HepG2 (cell line): ENCODE results near the gene CASZ1. TPM values are rescaled to one million over a fixed set of nuclear protein-coding genes. Genes with fewer than 3 reads are reported as not detected.

ENCODE experiments used
- ATAC-seq: fragments of 200-7000 bp; cut with Tn5 transposase; 3 replicates; pipeline ENCODE4 v1.9.1; 2020; ENCODE audit warnings: mild to moderate bottlenecking, moderate library complexity
- BruUV-seq: library from RNA; stranded (reverse); fragments of 400-500 nt; replicated peaks from 2 replicates; lab custom pipeline; 2021; lab: Mats Ljungman, UMichigan
- CTCF ChIA-PET: fragments of 300-600 bp; formaldehyde crosslinking; extraction: SDS; loops from one replicate; lab custom pipeline; 2021; ENCODE audit warnings: low total read pairs, inconsistent platforms, low intra/inter-chr PET ratio; lab: Yijun Ruan, JAX
- POLR2A ChIA-PET: fragments of 350-600 bp; sonication (Branson Sonifier 250); formaldehyde crosslinking; loops from one replicate; lab custom pipeline; 2020; ENCODE audit warnings: antibody characterized with exemption, inconsistent platforms; lab: Yijun Ruan, JAX
- DNase-seq: peaks from one replicate; pipeline ENCODE4 v3.0.0-alpha.2; 2015; ENCODE audit warnings: low spot score
- FAIRE-seq: peaks from 3 replicates; lab custom pipeline; 2011; peaks lifted over from hg19 to GRCh38; lab: Jason Lieb, UNC
- H2AFZ ChIP-seq: one replicate; pipeline ENCODE4 v1.6.1; 2011; ENCODE audit warnings: low read length, inconsistent platforms
- H3K27ac ChIP-seq: fragments of 300-600 bp; 3 replicates; pipeline ENCODE4 v1.8.0; 2011; ENCODE audit warnings: mixed run types, mild to moderate bottlenecking, mixed read lengths, low read length, inconsistent platforms; ENCODE audit not compliant: insufficient read depth; ENCODE audit errors: extremely low read length
- H3K27me3 ChIP-seq, 2 experiments: fragments of 200-600 bp in 1 of 2; 2 replicates in 1 of 2; 3 replicates in 1 of 2; pipeline versions ENCODE4 v1.6.0 to v1.8.0; 2011; ENCODE audit warnings: low read length in 2 of 2, mild to moderate bottlenecking in 2 of 2, moderate library complexity in 2 of 2, inconsistent platforms in 1 of 2; ENCODE audit not compliant: insufficient read depth in 2 of 2, control insufficient read depth in 1 of 2
- H3K36me3 ChIP-seq, 2 experiments: fragments of 200-600 bp in 1 of 2; replicated peaks in 1 of 2; 2 replicates in 1 of 2; 3 replicates in 1 of 2; pipeline versions ENCODE4 v1.5.1 to v1.8.0; 2011; ENCODE audit warnings: low read length in 2 of 2, inconsistent platforms in 1 of 2; ENCODE audit not compliant: insufficient read depth in 2 of 2, control insufficient read depth in 1 of 2
- H3K4me1 ChIP-seq: 2 replicates; pipeline ENCODE4 v1.5.1; 2012; ENCODE audit warnings: low read length, inconsistent platforms; ENCODE audit not compliant: insufficient read depth
- H3K4me2 ChIP-seq: 2 replicates; pipeline ENCODE4 v1.6.0; 2011; ENCODE audit warnings: low read depth, low read length, inconsistent platforms
- H3K4me3 ChIP-seq, 3 experiments: fragments of 200-600 bp in 1 of 3; sonication (generic), shearing (Covaris generic) in 1 of 3; replicated peaks in 1 of 3; 2 replicates each; pipeline ENCODE4 v1.5.1; 2011 to 2016; ENCODE audit warnings: low read length in 3 of 3, inconsistent platforms in 2 of 3, low read depth in 2 of 3, mild to moderate bottlenecking in 2 of 3, control low read depth in 1 of 3, mixed read lengths in 1 of 3; ENCODE audit not compliant: insufficient read depth in 1 of 3
- H3K79me2 ChIP-seq: one replicate; pipeline ENCODE4 v1.6.1; 2011; ENCODE audit warnings: low read length, inconsistent platforms; ENCODE audit not compliant: insufficient read depth
- H3K9ac ChIP-seq: 2 replicates; pipeline ENCODE4 v1.6.0; 2011; ENCODE audit warnings: mild to moderate bottlenecking, low read depth, low read length, inconsistent platforms; ENCODE audit not compliant: insufficient read depth
- H3K9me3 ChIP-seq: 2 replicates; pipeline ENCODE4 v1.5.1; 2012; ENCODE audit warnings: mild to moderate bottlenecking, low read length
- H4K20me1 ChIP-seq: 2 replicates; pipeline ENCODE4 v1.6.0; 2011; ENCODE audit warnings: inconsistent platforms, mild to moderate bottlenecking, low read length, moderate library complexity; ENCODE audit not compliant: insufficient read depth
- AHR ChIP-seq: IDR thresholded peaks from 2 replicates; pipeline ENCODE4 v1.6.1; 2018; ENCODE audit warnings: missing genetic modification reagents, missing compliant biosample characterization
- ATF7 ChIP-seq, 2 experiments: fragments of 450-650 bp in 1 of 2; sonication (generic) in 1 of 2; formaldehyde crosslinking in 1 of 2; IDR thresholded peaks; 2 replicates each; pipeline versions ENCODE4 v1.4.0 to v1.6.1; 2016 to 2020; ENCODE audit warnings: antibody characterized with exemption in 1 of 2, mild to moderate bottlenecking in 1 of 2, missing genetic modification reagents in 1 of 2
- HMG20B ChIP-seq: conservative IDR thresholded peaks from 2 replicates; pipeline ENCODE4 v1.6.1; 2016; ENCODE audit warnings: missing genetic modification reagents, missing compliant biosample characterization
- MXD1 ChIP-seq: sonication (generic); formaldehyde crosslinking; IDR thresholded peaks from 2 replicates; pipeline ENCODE4 v1.4.0; 2020; ENCODE audit warnings: mild to moderate bottlenecking, missing genetic modification reagents
- RFXAP ChIP-seq: sonication (generic); formaldehyde crosslinking; IDR thresholded peaks from 2 replicates; pipeline ENCODE4 v1.4.0; 2020; ENCODE audit warnings: missing genetic modification reagents, borderline replicate concordance
- SNAPC2 ChIP-seq: sonication (generic); formaldehyde crosslinking; IDR thresholded peaks from 2 replicates; pipeline ENCODE4 v1.8.1; 2022; ENCODE audit warnings: mild to moderate bottlenecking, missing genetic modification reagents
- ZNF367 ChIP-seq: sonication (generic); formaldehyde crosslinking; IDR thresholded peaks from 2 replicates; pipeline ENCODE4 v1.4.0; 2020; ENCODE audit warnings: missing genetic modification reagents, borderline replicate concordance
- ZNF607 ChIP-seq: sonication (generic); formaldehyde crosslinking; IDR thresholded peaks from 2 replicates; pipeline ENCODE4 v1.5.1; 2020; ENCODE audit warnings: missing genetic modification reagents, mild to moderate bottlenecking, borderline replicate concordance
- ZNF891 ChIP-seq: sonication (generic); formaldehyde crosslinking; IDR thresholded peaks from 2 replicates; pipeline ENCODE4 v1.5.0; 2020; ENCODE audit warnings: mild to moderate bottlenecking, missing genetic modification reagents
- WGBS: methylation state at CpG from one replicate; pipeline ENCODE4 v1.1.6; 2017; ENCODE audit warnings: low lambda C conversion rate; 5-methylcytosine and 5-hydroxymethylcytosine counted together
- in situ Hi-C: cut with HindIII; loops from 2 replicates; pipeline ENCODE4 v1.10.0; 2017; ENCODE audit warnings: low pct_unique_long_range_greater_than_20kb; ENCODE audit not compliant: extremely low pct_ligation_motif_present
- intact Hi-C: fragments of 100-400 bp; cut with micrococcal nuclease; formaldehyde crosslinking; loops from one replicate; pipeline ENCODE4 v1.10.0; 2022; ENCODE audit not compliant: unreplicated experiment
- polyA plus RNA-seq, 8 experiments: library from polyadenylated mRNA; depleted of rRNA in 3 of 8; stranded (reverse) in 7 of 8; unstranded in 1 of 8; fragments of >200 nt; fragmentation: Illumina TruSeq in 4 of 8; extraction: Trizol in 4 of 8; gene quantifications; 2 replicates each; pipeline versions ENCODE4 v1.2.1 to v1.2.3, GENCODE V29; 2011 to 2016; ENCODE audit warnings: low read depth in 4 of 8, missing spikeins in 1 of 8, mixed read lengths in 1 of 8; ENCODE audit not compliant: insufficient read depth in 1 of 8
- total RNA-seq, 5 experiments: library from RNA; depleted of rRNA; stranded (reverse); fragments of >200 nt; fragmentation: Illumina TruSeq; extraction: Trizol; gene quantifications; 2 replicates each; pipeline ENCODE4 v1.2.3, GENCODE V29; 2016; ENCODE audit warnings: low read depth in 1 of 5
- TF ChIP-seq, protein P1 (sequence below): sonication (generic); formaldehyde crosslinking; IDR thresholded peaks from 2 replicates; pipeline ENCODE4 v1.4.0; 2020; ENCODE audit warnings: missing genetic modification reagents, borderline replicate concordance
- TF ChIP-seq, protein P2 (sequence below): sonication (generic); formaldehyde crosslinking; IDR thresholded peaks from 2 replicates; pipeline ENCODE4 v1.8.0; 2022; ENCODE audit warnings: mild to moderate bottlenecking, missing genetic modification reagents, moderate library complexity
- TF ChIP-seq, protein P3 (sequence below): sonication (generic); formaldehyde crosslinking; IDR thresholded peaks from 2 replicates; pipeline ENCODE4 v1.8.1; 2023; ENCODE audit warnings: missing genetic modification reagents, mild to moderate bottlenecking, borderline replicate concordance

Gene CASZ1
- total and polyA plus RNA-seq, 2 of the 13 experiments (the other 11 are each of a cell fraction or from before 2014, with no cell fraction given): 1.9 to 3.7 TPM

- no peak overlapping the region for H3K4me3 ChIP-seq
Measured at GRCh38 chr1:10638559-10639005, 157.9 kb downstream of the CASZ1 start.

DNA sequence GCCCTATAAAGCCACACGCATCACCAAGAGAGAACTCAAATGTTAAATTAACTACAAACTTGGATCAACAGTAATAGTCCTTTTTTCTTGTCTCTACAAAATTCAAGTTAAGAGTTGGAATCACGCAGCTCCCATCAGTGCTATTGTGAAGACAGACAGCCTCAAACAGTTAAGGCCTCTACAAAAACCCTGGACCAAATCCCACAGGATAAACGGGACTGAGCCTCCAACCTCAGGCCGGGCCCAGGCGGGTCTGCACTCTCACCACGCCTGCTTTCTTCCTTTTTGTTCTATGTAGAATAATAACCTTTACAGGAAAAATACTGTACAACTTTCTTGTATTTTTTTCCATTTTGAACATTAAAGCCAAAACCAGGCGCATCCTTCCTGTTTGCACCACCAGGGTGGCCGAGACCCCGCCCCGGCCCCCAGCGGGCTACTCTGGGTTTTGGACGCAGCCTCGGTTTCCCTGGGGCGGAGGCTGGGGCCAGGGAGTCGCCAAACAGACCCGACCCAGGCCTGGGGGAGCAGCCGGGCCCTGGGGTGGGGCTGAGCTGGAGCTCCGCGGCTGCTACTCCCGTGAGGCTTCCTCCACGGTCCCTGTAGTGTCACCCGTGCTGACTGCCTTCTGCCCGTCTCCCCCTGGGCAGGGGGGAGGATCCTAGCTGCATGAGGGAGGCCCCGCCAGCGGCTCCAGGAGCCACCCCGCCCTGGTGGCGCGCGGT, 158.4 kb downstream of the CASZ1 start:
- Histone ChIP-seq H3K4me3 (no peak overlapping the region), H3K4me1 (peaks cover 13% of the 10 kb centered on the region), H3K9me3 (no peaks in the 10 kb centered on the region), H4K20me1 (no peaks in the 10 kb centered on the region), H3K27ac (no peak overlapping the region), H3K79me2 (no peaks in the 10 kb centered on the region), H3K9ac (no peak overlapping the region), H2AFZ (no peak overlapping the region), H3K4me2 (no peak overlapping the region), H3K36me3 (no peaks in the 10 kb centered on the region), H3K27me3 (no peaks in the 10 kb centered on the region; a peak in 1 of 5 replicates)
- intact Hi-C loops (no loop called here), in situ Hi-C loops (no loop called here)
- BruUV-seq: no TSS peak
- ATAC-seq (no peak), FAIRE-seq (no peak), DNase-seq (no peak)
- WGBS: 77% methylated on average over 14 of the region's 29 CpGs
- CTCF ChIA-PET: no interaction called here
- POLR2A ChIA-PET: no interaction called here
- TF ChIP-seq SNAPC2 (CRISPR knock-in tag): no peak
- no peak for TF ChIP-seq RFXAP
- TF ChIP-seq, protein P1, sequence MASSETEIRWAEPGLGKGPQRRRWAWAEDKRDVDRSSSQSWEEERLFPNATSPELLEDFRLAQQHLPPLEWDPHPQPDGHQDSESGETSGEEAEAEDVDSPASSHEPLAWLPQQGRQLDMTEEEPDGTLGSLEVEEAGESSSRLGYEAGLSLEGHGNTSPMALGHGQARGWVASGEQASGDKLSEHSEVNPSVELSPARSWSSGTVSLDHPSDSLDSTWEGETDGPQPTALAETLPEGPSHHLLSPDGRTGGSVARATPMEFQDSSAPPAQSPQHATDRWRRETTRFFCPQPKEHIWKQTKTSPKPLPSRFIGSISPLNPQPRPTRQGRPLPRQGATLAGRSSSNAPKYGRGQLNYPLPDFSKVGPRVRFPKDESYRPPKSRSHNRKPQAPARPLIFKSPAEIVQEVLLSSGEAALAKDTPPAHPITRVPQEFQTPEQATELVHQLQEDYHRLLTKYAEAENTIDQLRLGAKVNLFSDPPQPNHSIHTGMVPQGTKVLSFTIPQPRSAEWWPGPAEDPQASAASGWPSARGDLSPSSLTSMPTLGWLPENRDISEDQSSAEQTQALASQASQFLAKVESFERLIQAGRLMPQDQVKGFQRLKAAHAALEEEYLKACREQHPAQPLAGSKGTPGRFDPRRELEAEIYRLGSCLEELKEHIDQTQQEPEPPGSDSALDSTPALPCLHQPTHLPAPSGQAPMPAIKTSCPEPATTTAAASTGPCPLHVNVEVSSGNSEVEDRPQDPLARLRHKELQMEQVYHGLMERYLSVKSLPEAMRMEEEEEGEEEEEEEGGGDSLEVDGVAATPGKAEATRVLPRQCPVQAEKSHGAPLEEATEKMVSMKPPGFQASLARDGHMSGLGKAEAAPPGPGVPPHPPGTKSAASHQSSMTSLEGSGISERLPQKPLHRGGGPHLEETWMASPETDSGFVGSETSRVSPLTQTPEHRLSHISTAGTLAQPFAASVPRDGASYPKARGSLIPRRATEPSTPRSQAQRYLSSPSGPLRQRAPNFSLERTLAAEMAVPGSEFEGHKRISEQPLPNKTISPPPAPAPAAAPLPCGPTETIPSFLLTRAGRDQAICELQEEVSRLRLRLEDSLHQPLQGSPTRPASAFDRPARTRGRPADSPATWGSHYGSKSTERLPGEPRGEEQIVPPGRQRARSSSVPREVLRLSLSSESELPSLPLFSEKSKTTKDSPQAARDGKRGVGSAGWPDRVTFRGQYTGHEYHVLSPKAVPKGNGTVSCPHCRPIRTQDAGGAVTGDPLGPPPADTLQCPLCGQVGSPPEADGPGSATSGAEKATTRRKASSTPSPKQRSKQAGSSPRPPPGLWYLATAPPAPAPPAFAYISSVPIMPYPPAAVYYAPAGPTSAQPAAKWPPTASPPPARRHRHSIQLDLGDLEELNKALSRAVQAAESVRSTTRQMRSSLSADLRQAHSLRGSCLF (CRISPR knock-in tag): no peak
- TF ChIP-seq, protein P2, sequence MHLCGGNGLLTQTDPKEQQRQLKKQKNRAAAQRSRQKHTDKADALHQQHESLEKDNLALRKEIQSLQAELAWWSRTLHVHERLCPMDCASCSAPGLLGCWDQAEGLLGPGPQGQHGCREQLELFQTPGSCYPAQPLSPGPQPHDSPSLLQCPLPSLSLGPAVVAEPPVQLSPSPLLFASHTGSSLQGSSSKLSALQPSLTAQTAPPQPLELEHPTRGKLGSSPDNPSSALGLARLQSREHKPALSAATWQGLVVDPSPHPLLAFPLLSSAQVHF (CRISPR knock-in tag): no peak
- no peak for TF ChIP-seq HMG20B (CRISPR knock-in tag)
- no peak for TF ChIP-seq ATF7 (IDR thresholded peaks at IDR 0.05)
- TF ChIP-seq ATF7 (CRISPR knock-in tag; IDR thresholded peaks at IDR 0.05): no peak
- TF ChIP-seq ZNF367 (CRISPR knock-in tag): no peak

More at GRCh38 chr1:10638559-10639005, 157.9 kb downstream of the CASZ1 start:
- Histone ChIP-seq H3K36me3 (no peaks in the 10 kb centered on the region), H3K27me3 (no peaks in the 10 kb centered on the region; a peak in 1 of 5 replicates), H3K79me2 (no peaks in the 10 kb centered on the region), H3K27ac (no peak overlapping the region), H3K9me3 (no peaks in the 10 kb centered on the region), H3K9ac (no peak overlapping the region), H3K4me1 (peaks cover 13% of the 10 kb centered on the region), H4K20me1 (no peaks in the 10 kb centered on the region), H3K4me2 (no peak overlapping the region), H2AFZ (no peak overlapping the region)
- POLR2A ChIA-PET: no interaction called here
- no peak for TF ChIP-seq AHR (CRISPR knock-in tag)
- TF ChIP-seq, protein P3, sequence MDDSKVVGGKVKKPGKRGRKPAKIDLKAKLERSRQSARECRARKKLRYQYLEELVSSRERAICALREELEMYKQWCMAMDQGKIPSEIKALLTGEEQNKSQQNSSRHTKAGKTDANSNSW (CRISPR knock-in tag): no peak
- TF ChIP-seq ZNF607 (CRISPR knock-in tag): no peak
- no peak for TF ChIP-seq ZNF891 (CRISPR knock-in tag)
- no peak for TF ChIP-seq MXD1 (CRISPR knock-in tag)
- CTCF ChIA-PET: no interaction called here
- ATAC-seq: no peak
- no peak for DNase-seq
- intact Hi-C loops (no loop called here), in situ Hi-C loops (no loop called here)
- FAIRE-seq: no peak
- 97% methylated on average over 27 of the region's 57 CpGs for WGBS
- BruUV-seq: no TSS peak
